GM21737 (cell line): ENCODE measurements around the gene DMRTB1.

ENCODE experiments used
- ATAC-seq: cut with Tn5 transposase; IDR thresholded peaks from one replicate; pipeline ENCODE4 v1.9.1; 2021; ENCODE audit warnings: mild to moderate bottlenecking, moderate library complexity; ENCODE audit not compliant: unreplicated experiment

Gene DMRTB1

DNA sequence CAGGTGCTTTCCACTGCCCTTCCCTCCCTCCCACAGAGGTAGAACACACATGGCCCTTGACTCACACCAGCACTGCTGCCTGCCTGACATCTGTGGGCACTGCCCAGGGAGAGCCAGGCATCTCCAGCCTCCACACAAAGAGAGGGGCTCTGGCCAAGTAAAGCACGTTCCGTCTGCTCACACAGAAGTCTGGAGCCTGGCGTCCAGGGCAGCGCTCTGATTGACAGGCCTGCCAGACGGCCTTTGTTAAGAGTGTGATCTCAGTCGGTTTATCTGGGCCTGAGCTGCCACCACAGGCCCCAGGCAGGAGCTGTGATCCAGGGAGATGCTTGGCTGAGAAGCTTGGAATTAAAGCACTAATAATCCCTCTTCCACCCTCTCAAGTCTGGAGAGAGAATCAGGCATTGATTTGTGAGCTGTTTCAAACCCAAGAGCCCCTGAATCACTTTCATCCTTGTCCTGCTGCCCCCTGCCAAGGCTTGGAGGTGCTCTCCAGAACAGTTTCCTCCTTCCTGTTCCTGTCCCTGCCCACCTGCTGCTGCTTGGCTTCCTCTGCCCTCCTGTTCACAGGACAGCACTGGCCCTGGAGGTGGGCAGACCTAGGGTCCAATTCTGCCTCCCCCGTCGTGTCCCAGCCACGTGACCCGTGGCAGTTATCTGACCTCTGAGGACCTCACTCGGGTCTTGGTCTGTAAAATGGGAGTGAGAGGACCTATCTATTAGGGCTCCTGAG, 3.7 kb downstream of the DMRTB1 start:
- ATAC-seq = no peak

DNA sequence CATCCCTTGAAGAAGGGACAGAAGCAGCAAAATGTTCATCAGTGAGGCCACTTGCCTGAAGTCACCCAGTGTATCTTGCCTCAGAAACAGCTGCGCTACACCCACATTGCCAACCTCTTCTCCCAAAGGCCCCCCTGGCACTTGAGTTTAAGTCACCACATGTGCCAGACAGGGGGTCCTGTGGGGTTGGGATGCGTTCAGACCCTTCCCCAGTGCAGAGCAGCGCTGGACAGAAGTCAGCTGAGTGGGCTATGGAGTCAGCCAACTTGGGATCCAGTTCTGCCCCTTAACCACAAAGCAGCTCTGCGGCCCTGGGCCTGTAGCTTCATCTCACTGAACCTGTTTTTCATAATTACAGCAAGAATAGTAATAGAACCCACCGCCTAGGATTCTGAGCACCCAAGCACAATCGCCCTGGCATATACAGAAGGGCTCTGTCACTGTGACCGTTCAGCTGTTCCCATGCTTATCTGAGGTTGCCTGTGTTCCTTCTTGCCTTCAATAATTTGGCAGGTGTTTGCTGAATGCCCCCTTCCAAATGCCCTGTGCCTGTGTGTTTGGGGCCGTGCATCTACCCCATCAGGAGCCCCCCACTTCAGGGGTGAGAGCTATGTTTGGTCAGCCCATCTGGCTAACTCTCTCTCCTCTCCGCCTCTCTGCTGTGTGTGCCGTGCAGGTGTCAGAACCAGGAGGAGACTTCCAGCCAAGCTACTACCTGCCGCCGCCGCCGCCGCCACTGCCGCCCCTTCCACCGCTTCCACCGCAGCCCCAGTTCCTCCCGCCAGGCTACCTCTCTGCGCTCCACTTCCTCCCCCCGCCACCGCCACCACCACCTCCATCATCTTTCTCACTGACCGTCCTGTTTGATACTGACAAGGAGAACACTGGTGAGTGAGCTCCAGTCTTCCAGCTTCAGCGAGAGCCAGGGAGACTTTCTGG, 5.0 kb downstream of the DMRTB1 start:
- ATAC-seq = no peak

GRCh38 chr1:53465023-53465957, 6.1 kb downstream of the DMRTB1 start:
- ATAC-seq = no peak

GRCh38 chr1:53467391-53467790, 8.2 kb downstream of the DMRTB1 start:
- ATAC-seq = no peak

DNA sequence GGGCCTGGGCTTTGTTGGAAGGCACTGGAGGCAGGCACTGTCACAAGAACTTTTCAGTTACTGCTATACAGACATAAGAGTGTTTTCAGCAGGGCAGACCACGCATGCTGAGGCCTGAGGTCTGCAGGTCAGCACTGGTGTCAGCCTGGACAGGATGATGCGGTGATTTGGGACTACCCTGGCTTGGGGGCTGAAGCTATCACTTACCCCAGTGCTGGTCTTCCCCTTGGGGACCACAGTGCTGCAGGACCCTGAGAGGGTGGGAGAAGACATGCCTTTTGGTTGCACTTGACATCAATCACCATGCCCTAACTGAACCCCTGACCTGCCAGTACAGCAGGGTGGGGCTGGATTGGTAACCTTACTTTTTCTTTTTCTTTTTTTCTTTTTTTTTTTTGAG, 9.2 kb downstream of the DMRTB1 start:
- ATAC-seq = no peak

DNA sequence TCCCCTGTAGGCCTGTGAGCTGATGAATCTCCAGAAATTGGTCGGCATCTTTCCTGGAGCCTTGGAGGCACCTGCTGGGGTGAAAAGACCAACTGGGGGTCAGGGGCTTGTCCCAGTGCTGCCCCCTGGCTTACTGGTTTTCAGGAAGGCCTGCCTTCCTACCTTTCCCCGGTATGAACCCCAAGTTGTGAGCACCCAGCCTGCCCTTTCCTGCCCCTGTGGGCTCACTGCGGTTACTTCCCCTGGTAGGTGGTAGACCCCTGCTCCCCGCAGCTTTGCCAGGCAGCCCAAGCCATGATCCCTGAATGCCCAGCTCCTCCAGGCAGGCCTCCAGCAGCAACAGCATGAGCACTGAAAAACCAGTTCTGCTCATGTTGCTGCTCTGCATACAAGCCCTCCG, 10.2 kb downstream of the DMRTB1 start:
- ATAC-seq = no peak

GRCh38 chr1:53470155-53470554, 11.0 kb downstream of the DMRTB1 start:
- no peak for ATAC-seq

DNA sequence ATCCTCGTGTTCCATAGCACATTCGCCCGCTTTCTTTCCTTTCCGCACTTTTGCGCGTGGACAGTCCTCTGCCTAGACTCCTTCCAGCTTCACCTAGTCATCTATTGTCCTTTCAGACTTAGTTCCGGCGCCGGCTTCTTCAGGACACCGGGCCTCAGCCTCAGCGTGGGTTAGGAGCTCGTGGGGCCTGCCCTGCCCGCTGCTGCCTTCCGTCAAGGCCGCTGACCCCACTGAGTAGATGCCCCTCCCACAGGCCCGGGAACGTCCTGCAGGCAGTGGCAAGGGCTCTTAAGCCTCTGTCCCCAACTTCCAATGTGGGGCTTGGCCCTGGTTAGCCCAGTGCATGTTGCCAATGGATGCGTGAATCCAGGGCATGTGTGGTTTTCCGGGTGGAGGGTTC, 11.4 kb downstream of the DMRTB1 start:
- no peak for ATAC-seq

- no peak for ATAC-seq
Observed at GRCh38 chr1:53471000-53471399, 11.8 kb downstream of the DMRTB1 start.

- no peak for ATAC-seq
Observed at GRCh38 chr1:53473463-53473862, 14.3 kb downstream of the DMRTB1 start.

GRCh38 chr1:53475664-53476063, 16.5 kb downstream of the DMRTB1 start:
- no peak for ATAC-seq

DNA sequence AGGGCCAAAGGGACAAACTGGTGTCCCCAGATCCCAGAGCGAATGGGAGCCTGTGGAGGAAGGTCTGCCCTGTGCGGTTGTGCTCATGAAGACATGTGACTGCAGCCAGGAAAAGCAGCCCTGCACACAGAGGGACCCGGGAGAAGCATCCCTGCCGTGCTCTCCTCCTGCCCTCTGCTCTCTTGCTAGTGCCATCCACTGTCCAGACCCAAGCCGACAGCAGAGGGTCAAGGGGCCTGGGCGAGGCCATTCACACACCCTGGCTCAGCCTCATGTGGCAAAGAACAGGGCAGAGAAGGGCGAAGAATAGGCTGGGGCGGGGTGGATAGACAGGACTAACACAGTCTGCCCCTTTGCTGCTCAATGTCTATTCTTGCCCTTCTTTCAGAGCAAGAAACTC, 17.4 kb downstream of the DMRTB1 start:
- no peak for ATAC-seq

- ATAC-seq = no peak
Observed at GRCh38 chr1:53477651-53478501, 18.7 kb downstream of the DMRTB1 start.

- ATAC-seq = no peak
Observed at GRCh38 chr1:53478502-53478818, 19.3 kb downstream of the DMRTB1 start.

DNA sequence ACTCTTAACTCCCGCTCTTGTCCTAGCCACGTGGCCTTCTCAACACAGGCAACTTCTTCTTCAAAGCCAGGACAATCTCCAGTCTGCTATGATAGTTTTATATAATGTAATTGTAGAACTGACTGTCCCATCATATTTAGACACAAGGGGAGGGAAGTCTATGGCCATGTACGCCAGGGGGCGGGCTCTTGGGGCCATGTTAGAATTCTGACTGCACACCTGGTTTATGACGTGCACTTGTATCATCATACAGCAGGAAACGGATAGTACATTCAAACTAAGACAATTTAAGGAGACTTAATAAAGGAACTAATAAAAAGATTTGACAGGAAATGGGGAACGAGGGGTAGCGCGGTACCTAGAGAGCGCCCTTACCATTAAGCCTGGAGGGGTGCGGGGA, 21.5 kb downstream of the DMRTB1 start:
- no peak for ATAC-seq

- no peak for ATAC-seq
Observed at GRCh38 chr1:53481456-53481855, 22.3 kb downstream of the DMRTB1 start.

DNA sequence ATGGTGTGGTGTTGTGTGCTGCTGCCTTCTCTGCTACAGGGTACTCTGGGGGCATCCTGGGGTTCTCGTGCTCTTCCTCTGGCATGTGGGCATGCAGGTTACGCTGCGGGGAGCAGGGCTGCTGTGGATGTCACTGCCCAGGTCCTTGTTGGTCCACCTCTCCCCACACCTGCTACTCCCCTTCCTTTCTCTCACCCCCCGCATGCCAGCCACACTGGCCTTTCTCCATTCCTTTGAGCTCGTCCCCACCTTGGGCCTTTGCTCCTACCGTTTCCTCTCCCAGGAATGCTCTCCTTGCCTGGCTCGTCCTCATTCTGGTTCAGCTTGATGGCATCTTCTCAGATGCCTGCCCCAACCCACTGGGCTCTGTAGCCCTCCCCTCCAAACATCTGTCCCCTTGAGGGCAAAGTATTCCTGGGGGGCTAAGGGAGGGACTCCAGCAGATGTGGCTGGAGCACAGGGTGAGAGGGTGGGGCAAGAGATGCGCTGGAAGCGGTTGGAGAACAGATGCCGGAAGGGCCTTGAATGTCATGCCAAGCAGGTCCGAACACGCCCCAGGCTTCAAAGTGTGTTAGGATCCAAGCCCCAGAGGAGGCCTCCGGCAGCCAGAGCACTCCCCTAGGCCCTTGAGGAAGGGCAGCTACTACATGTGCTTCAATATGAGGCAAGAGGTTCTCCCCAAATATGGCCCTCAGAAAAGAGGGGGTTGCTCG, 23.4 kb downstream of the DMRTB1 start:
- ATAC-seq = no peak

DNA sequence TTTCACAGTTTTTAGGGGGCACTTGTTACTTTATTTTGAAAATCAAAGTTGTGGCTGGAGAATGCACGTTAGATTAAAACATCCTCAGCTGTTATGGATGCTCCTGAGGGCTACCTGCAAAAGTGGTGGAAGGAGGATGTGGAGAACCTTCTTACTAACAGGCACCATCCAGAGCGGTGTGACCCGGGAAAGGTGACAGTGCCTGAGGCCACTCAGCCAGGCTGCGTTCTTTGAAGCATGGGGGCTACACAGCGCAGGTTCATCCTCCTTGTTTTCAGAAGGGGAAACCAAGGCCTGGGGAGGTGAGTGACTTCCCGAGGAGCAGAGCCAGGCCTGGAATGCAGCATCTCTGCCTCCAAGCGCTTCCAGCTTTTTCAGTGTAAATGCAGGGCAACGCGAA, 24.0 kb downstream of the DMRTB1 start:
- ATAC-seq = no peak

GRCh38 chr1:53483656-53484055, 24.5 kb downstream of the DMRTB1 start:
- ATAC-seq = no peak
